ENCODE results near the gene RHOD.

RHOD gene

DNA sequence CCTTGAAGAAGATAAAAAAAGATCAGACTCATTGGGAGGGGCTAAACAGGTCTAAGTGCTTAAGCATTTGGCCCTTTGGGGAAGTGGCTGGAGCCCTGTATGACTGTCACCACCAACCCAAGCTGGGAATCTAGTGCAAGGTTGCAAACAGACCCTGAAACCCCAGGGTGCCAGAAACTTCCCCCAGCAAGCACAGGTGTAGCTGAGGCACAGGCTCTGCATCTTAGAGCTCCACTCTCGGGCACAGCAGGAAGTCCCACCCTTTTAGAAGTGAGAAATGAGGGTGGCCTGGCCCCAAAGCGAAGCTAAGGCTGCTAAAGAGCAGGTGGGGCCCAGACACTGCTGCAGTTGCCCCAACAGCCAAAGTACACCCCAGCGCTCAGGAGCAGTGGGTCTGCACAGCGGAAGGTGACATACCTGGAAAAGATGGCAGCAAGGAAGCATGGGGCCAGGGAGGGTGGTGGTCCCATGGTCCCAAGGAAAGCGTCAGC lies 56.6 kb downstream of the RHOD start:
- no peak overlapping the region for H2AFZ ChIP-seq (ENCODE audit: low read length)
- H2BK12ac ChIP-seq (ENCODE audit: low read length), result peak overlapping the region; percentile 14
- WGBS, 2 donors (ENCODE audit: extremely low coverage in 2 of 2, insufficient read length in 2 of 2, insufficient replicate concordance in 1 of 2), result no CpG with 5 or more reads among the region's 5 CpGs
- no peaks in the 10 kb centered on the region for H3K9me3 ChIP-seq (replicated peaks in 1 of 2; ENCODE audit: control insufficient read depth in 2 of 2, insufficient read depth in 1 of 2, low read depth in 1 of 2, low read length in 2 of 2)
- H3K4ac ChIP-seq (ENCODE audit: low read length), result no peak overlapping the region
- no peak overlapping the region for H3K14ac ChIP-seq (ENCODE audit: low read length)
- no peaks in the 10 kb centered on the region for H3K36me3 ChIP-seq (replicated peaks in 1 of 2; ENCODE audit: control insufficient read depth in 2 of 2, insufficient read depth in 2 of 2, low read length in 2 of 2)
- no peak overlapping the region for H3K4me2 ChIP-seq (ENCODE audit: insufficient read depth, low read length, poor library complexity, severe bottlenecking)
- no peak overlapping the region for H2BK5ac ChIP-seq (ENCODE audit: low read length)
- no peak overlapping the region for H3K4me3 ChIP-seq (ENCODE audit: low read length in 2 of 2)
- H3K23ac ChIP-seq (ENCODE audit: low read depth, low read length, poor library complexity), result no peak overlapping the region
- H4K91ac ChIP-seq (ENCODE audit: low read depth, low read length, poor library complexity), result no peak overlapping the region
- H3K27ac ChIP-seq (replicated peaks; ENCODE audit: low read length), result no peak overlapping the region
- H3K9ac ChIP-seq (ENCODE audit: low read depth, low read length, poor library complexity), result no peak overlapping the region
- H4K8ac ChIP-seq (ENCODE audit: low read depth, low read length), result no peak overlapping the region
- peaks cover 4 to 5% of the 10 kb centered on the region in 2 donors for H3K4me1 ChIP-seq (ENCODE audit: control insufficient read depth in 2 of 2, insufficient read depth in 1 of 2, low read depth in 1 of 2, low read length in 2 of 2)
- peak overlapping the region; percentile 25 for H2BK15ac ChIP-seq (ENCODE audit: low read length)
- H3K18ac ChIP-seq (ENCODE audit: low read length), result no peak overlapping the region
- peaks cover 2% of the 10 kb centered on the region for H3K79me1 ChIP-seq (ENCODE audit: low read depth, low read length)
- H3K27me3 ChIP-seq (ENCODE audit: control insufficient read depth in 3 of 3, insufficient read depth in 3 of 3, low read depth in 1 of 3, low read length in 3 of 3), result peaks cover 0 to 12% (median 0%) of the 10 kb centered on the region in 3 experiments
- no peak overlapping the region for H2BK120ac ChIP-seq (ENCODE audit: low read depth, low read length)
- DNase-seq (ENCODE audit: low spot score), result no peak
- peak overlapping the region; percentile 28 for H2AK5ac ChIP-seq (ENCODE audit: low read depth, low read length)

DNA sequence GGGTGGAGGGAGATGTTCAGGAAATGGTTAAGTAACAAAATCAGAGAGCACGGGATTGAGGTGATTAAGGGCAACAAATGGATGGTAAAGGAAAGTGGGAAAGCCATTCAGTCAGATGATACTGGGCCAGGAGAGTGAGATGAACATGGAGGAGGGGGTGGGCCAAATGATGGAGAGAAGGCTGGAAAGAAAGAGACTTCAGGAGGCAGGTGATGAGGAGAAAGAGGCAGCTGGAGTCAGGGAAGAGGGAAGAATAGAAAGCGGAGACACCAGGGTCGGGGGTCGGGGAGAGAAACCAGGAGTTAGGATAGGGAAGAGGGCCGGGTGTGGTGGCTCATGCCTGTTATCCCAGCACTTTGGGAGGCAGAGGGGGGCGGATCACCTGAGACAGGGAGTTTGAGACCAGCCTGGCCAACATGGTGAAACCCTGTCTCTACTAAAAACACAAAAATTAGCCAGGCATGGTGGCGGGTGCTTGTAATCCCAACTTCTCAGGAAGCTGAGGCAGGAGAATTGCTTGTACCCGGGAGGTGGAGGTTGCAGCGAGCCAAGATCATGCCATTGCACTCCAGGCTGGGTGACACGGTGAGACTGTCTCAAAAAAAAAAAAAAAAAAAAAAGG lies 57.7 kb downstream of the RHOD start:
- Histone ChIP-seq H3K27ac (replicated peaks; ENCODE audit: low read length) (no peak overlapping the region), H3K9me3 (replicated peaks in 1 of 2; ENCODE audit: control insufficient read depth in 2 of 2, insufficient read depth in 1 of 2, low read depth in 1 of 2, low read length in 2 of 2) (no peaks in the 10 kb centered on the region)
- no CpG with 5 or more reads among the region's 10 CpGs for WGBS, 2 donors (ENCODE audit: extremely low coverage in 2 of 2, insufficient read length in 2 of 2, insufficient replicate concordance in 1 of 2)

DNA sequence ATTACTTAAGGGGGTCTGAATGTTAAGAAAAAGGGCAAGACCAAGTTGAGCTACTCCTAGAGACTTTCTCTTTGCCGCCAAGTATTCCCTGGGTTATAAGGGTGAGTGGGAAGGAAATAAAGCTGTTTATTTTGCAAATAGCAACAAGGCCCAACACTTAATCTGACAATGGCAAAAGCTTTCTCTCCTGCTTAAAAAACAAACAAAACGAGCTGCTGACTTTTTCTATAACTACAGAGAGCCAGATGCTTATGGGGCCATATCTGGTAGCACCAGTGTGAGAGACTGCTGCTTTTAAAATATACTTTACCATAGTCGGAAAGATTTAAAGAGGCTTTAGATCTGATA lies 60.1 kb downstream of the RHOD start:
- Histone ChIP-seq H2AFZ (ENCODE audit: low read length) (peak overlapping the region; percentile 73), H3K4me1 (ENCODE audit: control insufficient read depth in 2 of 2, insufficient read depth in 1 of 2, low read depth in 1 of 2, low read length in 2 of 2) (peaks cover 4 to 8% of the 10 kb centered on the region in 2 donors), H3K9me3 (replicated peaks in 1 of 2; ENCODE audit: control insufficient read depth in 2 of 2, insufficient read depth in 1 of 2, low read depth in 1 of 2, low read length in 2 of 2) (no peaks in the 10 kb centered on the region), H2BK5ac (ENCODE audit: low read length) (no peak overlapping the region), H3K79me1 (ENCODE audit: low read depth, low read length) (peaks cover 8% of the 10 kb centered on the region), H3K4ac (ENCODE audit: low read length) (no peak overlapping the region), H2BK12ac (ENCODE audit: low read length) (no peak overlapping the region), H3K4me3 (ENCODE audit: low read length in 2 of 2) (no peak overlapping the region), H2AK5ac (ENCODE audit: low read depth, low read length) (no peak overlapping the region), H3K4me2 (ENCODE audit: insufficient read depth, low read length, poor library complexity, severe bottlenecking) (no peak overlapping the region), H4K8ac (ENCODE audit: low read depth, low read length) (no peak overlapping the region), H3K18ac (ENCODE audit: low read length) (no peak overlapping the region), H3K27ac (replicated peaks; ENCODE audit: low read length) (no peak overlapping the region), H4K91ac (ENCODE audit: low read depth, low read length, poor library complexity) (no peak overlapping the region), H3K14ac (ENCODE audit: low read length) (no peak overlapping the region), H3K27me3 (ENCODE audit: control insufficient read depth in 3 of 3, insufficient read depth in 3 of 3, low read depth in 1 of 3, low read length in 3 of 3) (peaks cover 0 to 4% (median 0%) of the 10 kb centered on the region in 3 experiments), H2BK15ac (ENCODE audit: low read length) (no peak overlapping the region), H2BK120ac (ENCODE audit: low read depth, low read length) (no peak overlapping the region), H3K36me3 (replicated peaks in 1 of 2; ENCODE audit: control insufficient read depth in 2 of 2, insufficient read depth in 2 of 2, low read length in 2 of 2) (peaks cover 0 to under 1% of the 10 kb centered on the region in 2 donors), H3K23ac (ENCODE audit: low read depth, low read length, poor library complexity) (no peak overlapping the region), H3K9ac (ENCODE audit: low read depth, low read length, poor library complexity) (no peak overlapping the region)
- no CpG with 5 or more reads among the region's 3 CpGs for WGBS, 2 donors (ENCODE audit: extremely low coverage in 2 of 2, insufficient read length in 2 of 2, insufficient replicate concordance in 1 of 2)
- no peak for DNase-seq (ENCODE audit: low spot score)

More for the DNA sequence above, 57.7 kb downstream of the RHOD start:
- no peak for DNase-seq (ENCODE audit: low spot score)
- Histone ChIP-seq H2AK5ac (ENCODE audit: low read depth, low read length) (no peak overlapping the region), H2BK15ac (ENCODE audit: low read length) (no peak overlapping the region), H3K27me3 (ENCODE audit: control insufficient read depth in 3 of 3, insufficient read depth in 3 of 3, low read depth in 1 of 3, low read length in 3 of 3) (peaks cover 0 to 12% (median 0%) of the 10 kb centered on the region in 3 experiments), H3K9ac (ENCODE audit: low read depth, low read length, poor library complexity) (no peak overlapping the region), H2BK5ac (ENCODE audit: low read length) (no peak overlapping the region), H3K79me1 (ENCODE audit: low read depth, low read length) (peaks cover 2% of the 10 kb centered on the region), H4K91ac (ENCODE audit: low read depth, low read length, poor library complexity) (no peak overlapping the region), H4K8ac (ENCODE audit: low read depth, low read length) (no peak overlapping the region), H3K4me3 (ENCODE audit: low read length in 2 of 2) (no peak overlapping the region), H3K36me3 (replicated peaks in 1 of 2; ENCODE audit: control insufficient read depth in 2 of 2, insufficient read depth in 2 of 2, low read length in 2 of 2) (no peaks in the 10 kb centered on the region), H3K18ac (ENCODE audit: low read length) (no peak overlapping the region), H3K4ac (ENCODE audit: low read length) (no peak overlapping the region), H2BK12ac (ENCODE audit: low read length) (no peak overlapping the region), H3K23ac (ENCODE audit: low read depth, low read length, poor library complexity) (no peak overlapping the region), H3K14ac (ENCODE audit: low read length) (no peak overlapping the region), H2BK120ac (ENCODE audit: low read depth, low read length) (no peak overlapping the region), H3K4me1 (ENCODE audit: control insufficient read depth in 2 of 2, insufficient read depth in 1 of 2, low read depth in 1 of 2, low read length in 2 of 2) (peaks cover 4 to 5% of the 10 kb centered on the region in 2 donors), H3K4me2 (ENCODE audit: insufficient read depth, low read length, poor library complexity, severe bottlenecking) (no peak overlapping the region), H2AFZ (ENCODE audit: low read length) (no peak overlapping the region)

DNA sequence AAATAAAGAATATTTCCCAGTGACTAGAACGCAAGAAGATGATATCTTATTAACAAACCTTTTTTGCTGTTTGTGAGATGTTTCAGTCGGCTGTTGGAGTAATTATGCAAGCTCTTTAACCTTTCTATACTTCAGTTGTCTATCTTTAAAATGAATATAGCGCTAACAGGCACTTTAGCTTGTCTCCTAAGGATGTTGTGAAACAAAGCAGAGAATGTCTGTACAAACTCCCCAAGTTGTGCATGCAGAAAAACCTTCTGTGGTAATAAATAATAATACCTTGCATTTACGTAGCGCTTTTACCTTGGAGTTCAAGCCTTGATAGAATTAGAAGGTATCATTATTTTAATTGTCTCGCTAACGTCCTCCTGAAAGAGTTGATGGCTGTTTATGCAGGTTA lies 60.5 kb downstream of the RHOD start:
- H3K18ac ChIP-seq (ENCODE audit: low read length), result peak overlapping the region; percentile 100
- H3K14ac ChIP-seq (ENCODE audit: low read length), result no peak overlapping the region
- peaks cover 0 to 4% (median 0%) of the 10 kb centered on the region in 3 experiments for H3K27me3 ChIP-seq (ENCODE audit: control insufficient read depth in 3 of 3, insufficient read depth in 3 of 3, low read depth in 1 of 3, low read length in 3 of 3)
- H2AK5ac ChIP-seq (ENCODE audit: low read depth, low read length), result no peak overlapping the region
- H4K91ac ChIP-seq (ENCODE audit: low read depth, low read length, poor library complexity), result no peak overlapping the region
- no CpG with 5 or more reads among the region's 7 CpGs for WGBS, 2 donors (ENCODE audit: extremely low coverage in 2 of 2, insufficient read length in 2 of 2, insufficient replicate concordance in 1 of 2)
- no peak for DNase-seq (ENCODE audit: low spot score)
- no peak overlapping the region for H3K9ac ChIP-seq (ENCODE audit: low read depth, low read length, poor library complexity)
- H2BK120ac ChIP-seq (ENCODE audit: low read depth, low read length), result no peak overlapping the region
- H2BK15ac ChIP-seq (ENCODE audit: low read length), result no peak overlapping the region
- H3K4me3 ChIP-seq (ENCODE audit: low read length in 2 of 2), result no peak overlapping the region
- peaks cover 4 to 11% of the 10 kb centered on the region in 2 donors for H3K4me1 ChIP-seq (ENCODE audit: control insufficient read depth in 2 of 2, insufficient read depth in 1 of 2, low read depth in 1 of 2, low read length in 2 of 2)
- H3K27ac ChIP-seq (replicated peaks; ENCODE audit: low read length), result no peak overlapping the region
- peaks cover 8% of the 10 kb centered on the region for H3K79me1 ChIP-seq (ENCODE audit: low read depth, low read length)
- no peak overlapping the region for H2BK12ac ChIP-seq (ENCODE audit: low read length)
- H3K36me3 ChIP-seq (replicated peaks in 1 of 2; ENCODE audit: control insufficient read depth in 2 of 2, insufficient read depth in 2 of 2, low read length in 2 of 2), result peaks cover 0 to 5% of the 10 kb centered on the region in 2 donors
- H3K9me3 ChIP-seq (replicated peaks in 1 of 2; ENCODE audit: control insufficient read depth in 2 of 2, insufficient read depth in 1 of 2, low read depth in 1 of 2, low read length in 2 of 2), result no peaks in the 10 kb centered on the region
- H2BK5ac ChIP-seq (ENCODE audit: low read length), result no peak overlapping the region
- peak overlapping the region; percentile 73 for H2AFZ ChIP-seq (ENCODE audit: low read length)
- H3K23ac ChIP-seq (ENCODE audit: low read depth, low read length, poor library complexity), result no peak overlapping the region
- no peak overlapping the region for H3K4ac ChIP-seq (ENCODE audit: low read length)
- H4K8ac ChIP-seq (ENCODE audit: low read depth, low read length), result peak overlapping the region; percentile 23
- H3K4me2 ChIP-seq (ENCODE audit: insufficient read depth, low read length, poor library complexity, severe bottlenecking), result peak overlapping the region; percentile 86
